NB4 (cell line): Measurements from ENCODE around the gene THAP3.

ENCODE experiments used
- POLR2A ChIP-seq: IDR thresholded peaks from 2 replicates; pipeline ENCODE4 v1.6.1; 2011; ENCODE audit warnings: mild to moderate bottlenecking; ENCODE audit not compliant: insufficient read length; ENCODE audit errors: extremely low read depth
- TF ChIP-seq, protein P1 (sequence below): IDR thresholded peaks from one replicate; pipeline ENCODE4 v1.5.1; 2012; ENCODE audit warnings: low read depth, low read length
- TF ChIP-seq, protein P2 (sequence below): IDR thresholded peaks from 2 replicates; pipeline ENCODE4 v1.6.1; 2011; ENCODE audit warnings: low read depth, low read length

DNA sequence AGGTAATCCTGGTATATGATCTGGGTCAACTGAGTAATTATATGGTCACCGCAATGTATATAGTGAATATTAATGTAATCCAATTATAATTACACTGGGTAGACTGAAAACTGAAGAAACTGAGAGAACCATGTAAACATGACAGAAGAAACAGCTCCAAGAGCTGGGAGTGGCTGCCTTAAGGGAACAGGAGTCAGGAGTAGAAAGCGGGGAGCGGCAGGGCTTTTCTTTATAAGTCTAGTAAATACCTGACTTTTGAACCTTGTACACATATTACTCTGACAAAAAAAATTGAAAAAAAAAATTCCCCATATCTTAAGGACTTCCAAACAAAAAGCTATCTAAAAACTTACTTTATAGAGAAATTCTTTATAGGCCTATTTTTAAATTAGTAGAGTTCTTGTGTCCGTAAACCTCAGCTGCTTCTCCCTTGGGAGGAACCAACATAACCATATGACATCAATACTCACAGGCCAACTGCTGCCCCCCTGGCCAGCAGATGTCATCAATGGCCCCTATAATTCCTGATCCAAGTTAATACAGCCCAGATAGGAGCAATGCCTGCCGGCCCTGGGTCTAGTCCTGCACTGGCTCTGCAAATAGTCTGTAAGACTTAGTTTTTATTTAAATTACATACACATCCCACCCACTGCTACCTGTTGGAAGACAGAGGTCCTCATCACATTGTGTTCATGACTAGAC lies 33.8 kb downstream of the THAP3 start:
- TF ChIP-seq, protein P1, sequence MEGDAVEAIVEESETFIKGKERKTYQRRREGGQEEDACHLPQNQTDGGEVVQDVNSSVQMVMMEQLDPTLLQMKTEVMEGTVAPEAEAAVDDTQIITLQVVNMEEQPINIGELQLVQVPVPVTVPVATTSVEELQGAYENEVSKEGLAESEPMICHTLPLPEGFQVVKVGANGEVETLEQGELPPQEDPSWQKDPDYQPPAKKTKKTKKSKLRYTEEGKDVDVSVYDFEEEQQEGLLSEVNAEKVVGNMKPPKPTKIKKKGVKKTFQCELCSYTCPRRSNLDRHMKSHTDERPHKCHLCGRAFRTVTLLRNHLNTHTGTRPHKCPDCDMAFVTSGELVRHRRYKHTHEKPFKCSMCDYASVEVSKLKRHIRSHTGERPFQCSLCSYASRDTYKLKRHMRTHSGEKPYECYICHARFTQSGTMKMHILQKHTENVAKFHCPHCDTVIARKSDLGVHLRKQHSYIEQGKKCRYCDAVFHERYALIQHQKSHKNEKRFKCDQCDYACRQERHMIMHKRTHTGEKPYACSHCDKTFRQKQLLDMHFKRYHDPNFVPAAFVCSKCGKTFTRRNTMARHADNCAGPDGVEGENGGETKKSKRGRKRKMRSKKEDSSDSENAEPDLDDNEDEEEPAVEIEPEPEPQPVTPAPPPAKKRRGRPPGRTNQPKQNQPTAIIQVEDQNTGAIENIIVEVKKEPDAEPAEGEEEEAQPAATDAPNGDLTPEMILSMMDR, result no peak
- TF ChIP-seq, protein P2, sequence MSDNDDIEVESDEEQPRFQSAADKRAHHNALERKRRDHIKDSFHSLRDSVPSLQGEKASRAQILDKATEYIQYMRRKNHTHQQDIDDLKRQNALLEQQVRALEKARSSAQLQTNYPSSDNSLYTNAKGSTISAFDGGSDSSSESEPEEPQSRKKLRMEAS, result no peak
- no peak for TF ChIP-seq POLR2A
